Measurements from ENCODE around the gene MMD.
"Not testable (repeated sequence)": the region's sequence is repeated elsewhere in the genome, so short reads cannot be mapped to it uniquely, and the experiment has no call there.

Gene MMD

GRCh38 chr17:55418369-55419268 is 3.0 kb downstream of the MMD start:
- no peak for FAIRE-seq

GRCh38 chr17:55417411-55418268 is 4.0 kb downstream of the MMD start:
- FAIRE-seq: no peak

DNA sequence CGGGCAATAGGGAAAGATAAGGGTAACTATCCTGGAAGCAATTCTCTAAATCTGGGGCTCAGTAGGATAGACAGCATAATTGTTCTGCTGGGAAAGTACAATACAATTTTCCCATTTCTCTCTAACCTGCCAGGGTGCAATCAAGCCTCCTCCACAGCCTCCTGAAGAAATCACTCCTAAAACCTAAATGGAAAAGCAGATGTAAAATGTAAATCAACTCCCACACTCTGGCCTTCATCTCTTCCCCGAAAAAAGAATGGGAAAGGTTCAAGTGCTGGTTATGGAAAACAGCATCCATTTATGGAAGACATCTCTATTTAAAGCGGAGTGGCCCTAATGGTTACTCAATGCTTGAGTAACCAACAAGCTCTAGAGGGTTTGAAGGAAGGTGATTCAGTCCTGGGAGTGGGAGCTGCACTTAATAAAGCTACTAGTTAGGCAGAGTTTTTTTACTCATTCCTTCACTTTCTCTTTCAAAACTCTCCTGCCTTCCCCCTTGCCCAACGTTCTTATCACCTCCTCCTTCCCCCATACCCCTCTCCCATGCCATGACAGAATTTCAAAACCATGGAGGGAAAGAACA is 5.1 kb downstream of the MMD start:
- no peak for FAIRE-seq

DNA sequence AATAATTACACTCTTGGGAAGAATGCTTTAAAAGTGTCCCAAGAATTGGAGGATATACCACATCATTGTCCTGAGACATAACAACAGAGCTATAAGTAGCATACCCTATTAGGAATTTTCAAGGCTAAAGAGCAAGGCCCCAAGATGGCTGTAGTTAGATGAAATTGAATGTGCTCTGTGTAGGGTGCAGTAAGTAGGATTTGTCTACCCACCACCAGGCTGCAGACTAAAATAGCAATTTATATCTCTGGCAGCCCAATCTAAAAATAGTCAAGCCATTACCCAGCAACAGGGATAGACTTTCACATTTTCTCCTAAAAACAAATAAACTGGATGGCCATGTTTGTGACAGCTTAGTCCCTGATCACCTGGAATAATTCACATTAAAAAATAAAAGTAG is 5.6 kb downstream of the MMD start:
- FAIRE-seq: no peak

DNA sequence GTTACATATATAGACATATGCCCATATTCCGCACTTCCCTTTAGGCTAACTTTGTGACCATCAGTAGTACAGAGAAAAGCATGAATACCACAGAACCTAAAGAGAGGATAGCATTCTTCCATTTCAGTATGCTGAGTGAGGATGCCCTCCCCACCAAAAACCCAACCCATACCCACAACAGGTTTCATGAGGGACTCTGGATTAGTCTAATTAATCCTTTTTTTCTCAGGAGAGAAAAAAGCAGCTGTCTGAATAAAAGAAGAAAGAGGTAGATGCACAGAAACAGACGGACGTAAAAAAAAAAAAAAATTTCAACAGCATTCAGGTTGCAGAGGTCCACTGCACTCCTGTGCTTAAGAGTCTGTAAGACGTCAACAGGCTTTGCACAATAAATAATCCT is 6.7 kb downstream of the MMD start:
- no peak for FAIRE-seq

GRCh38 chr17:55413825-55414489 is 7.7 kb downstream of the MMD start:
- FAIRE-seq: no peak

DNA sequence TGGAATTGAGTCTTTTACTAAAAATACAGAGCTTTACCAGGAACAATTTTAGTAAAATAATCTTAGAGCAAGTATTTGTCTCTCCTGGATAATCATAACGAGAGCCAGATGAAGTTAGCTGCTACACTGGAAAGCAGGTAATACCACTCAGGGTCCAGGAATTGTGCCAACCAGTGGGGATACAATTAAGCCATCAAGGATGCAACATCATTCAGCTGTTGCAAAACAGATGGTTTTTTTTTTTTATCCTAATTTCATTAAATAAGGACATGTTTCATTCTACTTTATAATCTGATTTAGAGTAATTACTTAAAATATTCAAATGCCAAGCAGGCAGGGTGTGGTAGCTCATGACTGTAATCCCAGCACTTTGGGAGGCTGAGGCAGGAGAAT is 10.2 kb downstream of the MMD start:
- FAIRE-seq: no peak

- FAIRE-seq: no peak
Observed at GRCh38 chr17:55410722-55411462, 10.7 kb downstream of the MMD start.

DNA sequence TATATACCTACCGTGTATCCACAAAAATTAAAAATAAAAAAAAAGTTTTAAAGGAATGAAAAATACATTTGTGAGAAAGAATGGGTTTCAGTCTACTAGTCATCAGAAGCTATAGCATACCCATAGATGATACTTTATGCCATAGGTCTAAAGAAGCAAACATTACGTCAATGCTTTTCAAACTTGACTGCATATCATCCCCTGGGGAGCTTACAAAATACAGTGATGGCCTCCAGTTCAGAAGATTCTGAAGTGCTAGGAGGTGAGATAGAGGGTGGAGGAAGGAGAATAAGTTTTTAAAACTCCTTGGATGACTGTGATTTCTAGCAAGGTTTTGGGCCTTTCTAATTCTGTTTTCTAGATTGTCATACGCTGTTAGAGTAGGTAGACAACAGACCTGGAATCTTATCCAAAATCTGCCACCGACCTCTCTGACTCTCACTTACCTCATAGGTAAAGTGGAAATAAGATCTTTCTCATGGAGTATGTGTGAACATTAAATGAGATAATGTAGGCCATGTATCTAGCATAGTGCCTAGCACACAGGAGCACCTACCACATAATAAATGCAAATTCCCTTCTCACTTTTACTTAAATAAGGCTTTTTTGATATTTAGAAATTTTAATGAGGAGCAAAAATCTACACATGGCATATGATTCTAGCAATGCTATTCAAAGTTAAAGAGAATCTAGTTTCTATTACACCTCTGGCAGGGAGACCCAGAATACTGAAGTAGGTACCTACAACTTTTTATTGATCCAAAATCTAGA is 12.4 kb downstream of the MMD start:
- no peak for FAIRE-seq

GRCh38 chr17:55407641-55408566 is 13.7 kb downstream of the MMD start:
- FAIRE-seq: no peak

- FAIRE-seq: no peak
Observed at GRCh38 chr17:55405600-55405999, 16.0 kb downstream of the MMD start.

GRCh38 chr17:55404197-55404596 is 17.4 kb downstream of the MMD start:
- not testable (repeated sequence) for FAIRE-seq

GRCh38 chr17:55402374-55402773 is 19.3 kb downstream of the MMD start:
- FAIRE-seq: no peak

DNA sequence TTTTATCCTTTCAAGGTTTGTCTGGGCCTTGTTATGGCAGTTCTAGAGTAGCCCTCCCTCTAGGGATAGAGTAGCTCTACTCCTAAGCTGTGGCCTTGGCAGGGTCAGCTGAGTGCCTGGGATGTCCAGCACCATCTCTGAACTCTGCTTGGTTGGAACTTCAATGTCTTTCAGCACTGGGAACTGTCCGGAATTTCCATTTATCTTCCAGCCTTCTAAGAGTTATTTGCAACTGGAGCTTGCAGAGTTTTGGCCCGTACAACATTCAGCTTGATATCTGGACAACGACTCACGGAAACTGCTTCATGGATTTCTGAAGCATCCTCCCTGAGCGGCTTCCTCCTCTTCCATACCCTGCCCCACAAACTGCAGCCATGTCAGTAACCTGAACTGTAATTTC is 22.9 kb downstream of the MMD start:
- no peak for FAIRE-seq

- no peak for FAIRE-seq
Observed at GRCh38 chr17:55395803-55396505, 25.7 kb downstream of the MMD start.

- no peak for FAIRE-seq
Observed at GRCh38 chr17:55394357-55395021, 27.1 kb downstream of the MMD start.

GRCh38 chr17:55391764-55392467 is 29.7 kb downstream of the MMD start:
- no peak for FAIRE-seq

- no peak for FAIRE-seq
Observed at GRCh38 chr17:55391244-55391757, 30.3 kb downstream of the MMD start.

All from TTC549 (cell line).